HepG2 (cell line): ENCODE results near the gene RNASE13. TPM values are rescaled to one million over a fixed set of nuclear protein-coding genes. Genes with fewer than 3 reads are reported as not detected.

Experiments
- ETV6 ChIP-seq: sonication (generic); formaldehyde crosslinking; conservative IDR thresholded peaks from 2 replicates; pipeline ENCODE4 v1.4.0; 2020; ENCODE audit warnings: missing genetic modification reagents
- FOXC1 ChIP-seq: sonication (generic); formaldehyde crosslinking; IDR thresholded peaks from 2 replicates; pipeline ENCODE4 v1.8.0; 2022; ENCODE audit warnings: mild to moderate bottlenecking, missing genetic modification reagents, borderline replicate concordance
- FOXK2 ChIP-seq: fragments of 450-650 bp; IDR thresholded peaks from 2 replicates; pipeline ENCODE4 v1.6.1; 2016
- HOXA9 ChIP-seq: sonication (generic); formaldehyde crosslinking; IDR thresholded peaks from 2 replicates; pipeline ENCODE4 v1.8.1; 2022; ENCODE audit warnings: missing genetic modification reagents, mild to moderate bottlenecking, moderate library complexity, borderline replicate concordance
- KMT2A ChIP-seq: sonication (generic); formaldehyde crosslinking; IDR thresholded peaks from 2 replicates; pipeline ENCODE4 v1.4.0; 2020; ENCODE audit warnings: missing genetic modification reagents
- MAF1 ChIP-seq: sonication (generic); formaldehyde crosslinking; IDR thresholded peaks from 2 replicates; pipeline ENCODE4 v1.5.0; 2020; ENCODE audit warnings: missing genetic modification reagents, borderline replicate concordance
- MYNN ChIP-seq: sonication (generic); formaldehyde crosslinking; IDR thresholded peaks from 2 replicates; pipeline ENCODE4 v1.4.0; 2020; ENCODE audit warnings: mild to moderate bottlenecking, low read depth, missing genetic modification reagents
- TAF1 ChIP-seq: sonication (generic); formaldehyde crosslinking; IDR thresholded peaks from 2 replicates; pipeline ENCODE4 v1.4.0; 2020; ENCODE audit warnings: missing genetic modification reagents
- ZBTB3 ChIP-seq: sonication (generic); formaldehyde crosslinking; IDR thresholded peaks from 2 replicates; pipeline ENCODE4 v1.4.0; 2020; ENCODE audit warnings: low read depth, mild to moderate bottlenecking, moderate library complexity, missing genetic modification reagents, borderline replicate concordance
- ZNF34 ChIP-seq: sonication (generic); formaldehyde crosslinking; IDR thresholded peaks from 2 replicates; pipeline ENCODE4 v1.4.0; 2020; ENCODE audit warnings: mild to moderate bottlenecking, missing genetic modification reagents, borderline replicate concordance
- polyA plus RNA-seq, 8 experiments: library from polyadenylated mRNA; depleted of rRNA in 3 of 8; stranded (reverse) in 7 of 8; unstranded in 1 of 8; fragments of >200 nt; fragmentation: Illumina TruSeq in 4 of 8; extraction: Trizol in 4 of 8; gene quantifications; 2 replicates each; pipeline versions ENCODE4 v1.2.1 to v1.2.3, GENCODE V29; 2011 to 2016; ENCODE audit warnings: low read depth in 4 of 8, missing spikeins in 1 of 8, mixed read lengths in 1 of 8; ENCODE audit not compliant: insufficient read depth in 1 of 8
- total RNA-seq, 5 experiments: library from RNA; depleted of rRNA; stranded (reverse); fragments of >200 nt; fragmentation: Illumina TruSeq; extraction: Trizol; gene quantifications; 2 replicates each; pipeline ENCODE4 v1.2.3, GENCODE V29; 2016; ENCODE audit warnings: low read depth in 1 of 5
- TF ChIP-seq, protein P1 (sequence below): IDR thresholded peaks from 2 replicates; pipeline ENCODE4 v1.6.1; 2016
- TF ChIP-seq, protein P2 (sequence below): sonication (generic); formaldehyde crosslinking; conservative IDR thresholded peaks from 2 replicates; pipeline ENCODE4 v1.8.1; 2023; ENCODE audit warnings: missing genetic modification reagents
- TF ChIP-seq, protein P3 (sequence below): sonication (generic); formaldehyde crosslinking; IDR thresholded peaks from 2 replicates; pipeline ENCODE4 v1.9.0; 2021; ENCODE audit warnings: missing genetic modification reagents, borderline replicate concordance
- TF ChIP-seq, protein P4 (sequence below): sonication (generic); formaldehyde crosslinking; IDR thresholded peaks from 2 replicates; pipeline ENCODE4 v1.4.0; 2020; ENCODE audit warnings: missing genetic modification reagents, borderline replicate concordance
- TF ChIP-seq, protein P5 (sequence below): IDR thresholded peaks from 2 replicates; pipeline ENCODE4 v1.6.1; 2012; ENCODE audit warnings: low read length, improper control_type of control experiment

Gene RNASE13
- total and polyA plus RNA-seq, 2 of the 13 experiments (the other 11 are each of a cell fraction or from before 2014, with no cell fraction given) = 1.0 TPM; not detected in 1

DNA sequence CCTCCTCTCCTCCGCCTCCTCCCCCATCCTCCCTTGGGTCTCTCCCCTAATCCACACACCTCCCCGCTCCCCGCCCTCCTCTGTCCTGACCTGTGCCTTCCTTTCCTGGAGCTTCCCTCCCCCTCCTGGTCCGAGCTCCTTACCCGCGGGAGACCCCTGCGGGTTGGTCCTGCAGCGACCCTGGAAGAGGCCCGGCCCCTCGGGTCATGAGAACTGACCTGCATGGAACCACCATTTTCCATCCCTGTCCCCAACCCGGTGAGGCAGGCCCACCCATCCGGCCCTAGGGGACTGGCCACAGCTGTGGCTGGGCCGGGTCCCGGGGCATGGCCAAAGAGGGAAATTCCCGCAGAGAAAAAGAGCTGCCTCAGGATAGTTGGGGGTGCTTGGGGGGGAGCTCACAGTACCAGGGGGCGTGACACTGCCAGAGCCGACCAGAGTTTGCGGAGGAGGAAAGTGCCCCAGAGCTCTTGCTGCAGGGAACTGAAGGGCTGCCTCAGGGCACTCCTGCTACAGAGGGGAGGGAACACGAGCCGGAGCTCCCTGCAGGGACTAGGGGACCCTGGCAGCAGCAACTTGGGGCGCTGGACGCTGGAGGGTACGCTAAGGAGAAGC is 36.1 kb upstream of the RNASE13 start (continued):
- TF ChIP-seq, protein P1, sequence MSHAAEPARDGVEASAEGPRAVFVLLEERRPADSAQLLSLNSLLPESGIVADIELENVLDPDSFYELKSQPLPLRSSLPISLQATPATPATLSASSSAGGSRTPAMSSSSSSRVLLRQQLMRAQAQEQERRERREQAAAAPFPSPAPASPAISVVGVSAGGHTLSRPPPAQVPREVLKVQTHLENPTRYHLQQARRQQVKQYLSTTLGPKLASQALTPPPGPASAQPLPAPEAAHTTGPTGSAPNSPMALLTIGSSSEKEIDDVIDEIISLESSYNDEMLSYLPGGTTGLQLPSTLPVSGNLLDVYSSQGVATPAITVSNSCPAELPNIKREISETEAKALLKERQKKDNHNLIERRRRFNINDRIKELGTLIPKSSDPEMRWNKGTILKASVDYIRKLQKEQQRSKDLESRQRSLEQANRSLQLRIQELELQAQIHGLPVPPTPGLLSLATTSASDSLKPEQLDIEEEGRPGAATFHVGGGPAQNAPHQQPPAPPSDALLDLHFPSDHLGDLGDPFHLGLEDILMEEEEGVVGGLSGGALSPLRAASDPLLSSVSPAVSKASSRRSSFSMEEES (CRISPR knock-in tag) = no peak
- TF ChIP-seq HOXA9 (no peak), FOXC1 (no peak), ZBTB3 (no peak), MYNN (CRISPR knock-in tag) (no peak), KMT2A (no peak), TAF1 (CRISPR knock-in tag) (no peak), MAF1 (CRISPR knock-in tag) (peak; percentile 34; the same call in 1 of the 2 replicates), ZNF34 (no peak), FOXK2 (no peak), ETV6 (no peak)
- TF ChIP-seq, protein P2, sequence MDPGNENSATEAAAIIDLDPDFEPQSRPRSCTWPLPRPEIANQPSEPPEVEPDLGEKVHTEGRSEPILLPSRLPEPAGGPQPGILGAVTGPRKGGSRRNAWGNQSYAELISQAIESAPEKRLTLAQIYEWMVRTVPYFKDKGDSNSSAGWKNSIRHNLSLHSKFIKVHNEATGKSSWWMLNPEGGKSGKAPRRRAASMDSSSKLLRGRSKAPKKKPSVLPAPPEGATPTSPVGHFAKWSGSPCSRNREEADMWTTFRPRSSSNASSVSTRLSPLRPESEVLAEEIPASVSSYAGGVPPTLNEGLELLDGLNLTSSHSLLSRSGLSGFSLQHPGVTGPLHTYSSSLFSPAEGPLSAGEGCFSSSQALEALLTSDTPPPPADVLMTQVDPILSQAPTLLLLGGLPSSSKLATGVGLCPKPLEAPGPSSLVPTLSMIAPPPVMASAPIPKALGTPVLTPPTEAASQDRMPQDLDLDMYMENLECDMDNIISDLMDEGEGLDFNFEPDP (CRISPR knock-in tag) = no peak
- TF ChIP-seq, protein P3, sequence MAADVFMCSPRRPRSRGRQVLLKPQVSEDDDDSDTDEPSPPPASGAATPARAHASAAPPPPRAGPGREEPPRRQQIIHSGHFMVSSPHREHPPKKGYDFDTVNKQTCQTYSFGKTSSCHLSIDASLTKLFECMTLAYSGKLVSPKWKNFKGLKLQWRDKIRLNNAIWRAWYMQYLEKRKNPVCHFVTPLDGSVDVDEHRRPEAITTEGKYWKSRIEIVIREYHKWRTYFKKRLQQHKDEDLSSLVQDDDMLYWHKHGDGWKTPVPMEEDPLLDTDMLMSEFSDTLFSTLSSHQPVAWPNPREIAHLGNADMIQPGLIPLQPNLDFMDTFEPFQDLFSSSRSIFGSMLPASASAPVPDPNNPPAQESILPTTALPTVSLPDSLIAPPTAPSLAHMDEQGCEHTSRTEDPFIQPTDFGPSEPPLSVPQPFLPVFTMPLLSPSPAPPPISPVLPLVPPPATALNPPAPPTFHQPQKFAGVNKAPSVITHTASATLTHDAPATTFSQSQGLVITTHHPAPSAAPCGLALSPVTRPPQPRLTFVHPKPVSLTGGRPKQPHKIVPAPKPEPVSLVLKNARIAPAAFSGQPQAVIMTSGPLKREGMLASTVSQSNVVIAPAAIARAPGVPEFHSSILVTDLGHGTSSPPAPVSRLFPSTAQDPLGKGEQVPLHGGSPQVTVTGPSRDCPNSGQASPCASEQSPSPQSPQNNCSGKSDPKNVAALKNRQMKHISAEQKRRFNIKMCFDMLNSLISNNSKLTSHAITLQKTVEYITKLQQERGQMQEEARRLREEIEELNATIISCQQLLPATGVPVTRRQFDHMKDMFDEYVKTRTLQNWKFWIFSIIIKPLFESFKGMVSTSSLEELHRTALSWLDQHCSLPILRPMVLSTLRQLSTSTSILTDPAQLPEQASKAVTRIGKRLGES (CRISPR knock-in tag) = no peak
- TF ChIP-seq, protein P4, sequence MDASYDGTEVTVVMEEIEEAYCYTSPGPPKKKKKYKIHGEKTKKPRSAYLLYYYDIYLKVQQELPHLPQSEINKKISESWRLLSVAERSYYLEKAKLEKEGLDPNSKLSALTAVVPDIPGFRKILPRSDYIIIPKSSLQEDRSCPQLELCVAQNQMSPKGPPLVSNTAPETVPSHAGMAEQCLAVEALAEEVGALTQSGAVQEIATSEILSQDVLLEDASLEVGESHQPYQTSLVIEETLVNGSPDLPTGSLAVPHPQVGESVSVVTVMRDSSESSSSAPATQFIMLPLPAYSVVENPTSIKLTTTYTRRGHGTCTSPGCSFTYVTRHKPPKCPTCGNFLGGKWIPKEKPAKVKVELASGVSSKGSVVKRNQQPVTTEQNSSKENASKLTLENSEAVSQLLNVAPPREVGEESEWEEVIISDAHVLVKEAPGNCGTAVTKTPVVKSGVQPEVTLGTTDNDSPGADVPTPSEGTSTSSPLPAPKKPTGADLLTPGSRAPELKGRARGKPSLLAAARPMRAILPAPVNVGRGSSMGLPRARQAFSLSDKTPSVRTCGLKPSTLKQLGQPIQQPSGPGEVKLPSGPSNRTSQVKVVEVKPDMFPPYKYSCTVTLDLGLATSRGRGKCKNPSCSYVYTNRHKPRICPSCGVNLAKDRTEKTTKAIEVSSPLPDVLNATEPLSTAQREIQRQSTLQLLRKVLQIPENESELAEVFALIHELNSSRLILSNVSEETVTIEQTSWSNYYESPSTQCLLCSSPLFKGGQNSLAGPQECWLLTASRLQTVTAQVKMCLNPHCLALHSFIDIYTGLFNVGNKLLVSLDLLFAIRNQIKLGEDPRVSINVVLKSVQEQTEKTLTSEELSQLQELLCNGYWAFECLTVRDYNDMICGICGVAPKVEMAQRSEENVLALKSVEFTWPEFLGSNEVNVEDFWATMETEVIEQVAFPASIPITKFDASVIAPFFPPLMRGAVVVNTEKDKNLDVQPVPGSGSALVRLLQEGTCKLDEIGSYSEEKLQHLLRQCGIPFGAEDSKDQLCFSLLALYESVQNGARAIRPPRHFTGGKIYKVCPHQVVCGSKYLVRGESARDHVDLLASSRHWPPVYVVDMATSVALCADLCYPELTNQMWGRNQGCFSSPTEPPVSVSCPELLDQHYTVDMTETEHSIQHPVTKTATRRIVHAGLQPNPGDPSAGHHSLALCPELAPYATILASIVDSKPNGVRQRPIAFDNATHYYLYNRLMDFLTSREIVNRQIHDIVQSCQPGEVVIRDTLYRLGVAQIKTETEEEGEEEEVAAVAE (CRISPR knock-in tag) = no peak
- TF ChIP-seq, protein P5, sequence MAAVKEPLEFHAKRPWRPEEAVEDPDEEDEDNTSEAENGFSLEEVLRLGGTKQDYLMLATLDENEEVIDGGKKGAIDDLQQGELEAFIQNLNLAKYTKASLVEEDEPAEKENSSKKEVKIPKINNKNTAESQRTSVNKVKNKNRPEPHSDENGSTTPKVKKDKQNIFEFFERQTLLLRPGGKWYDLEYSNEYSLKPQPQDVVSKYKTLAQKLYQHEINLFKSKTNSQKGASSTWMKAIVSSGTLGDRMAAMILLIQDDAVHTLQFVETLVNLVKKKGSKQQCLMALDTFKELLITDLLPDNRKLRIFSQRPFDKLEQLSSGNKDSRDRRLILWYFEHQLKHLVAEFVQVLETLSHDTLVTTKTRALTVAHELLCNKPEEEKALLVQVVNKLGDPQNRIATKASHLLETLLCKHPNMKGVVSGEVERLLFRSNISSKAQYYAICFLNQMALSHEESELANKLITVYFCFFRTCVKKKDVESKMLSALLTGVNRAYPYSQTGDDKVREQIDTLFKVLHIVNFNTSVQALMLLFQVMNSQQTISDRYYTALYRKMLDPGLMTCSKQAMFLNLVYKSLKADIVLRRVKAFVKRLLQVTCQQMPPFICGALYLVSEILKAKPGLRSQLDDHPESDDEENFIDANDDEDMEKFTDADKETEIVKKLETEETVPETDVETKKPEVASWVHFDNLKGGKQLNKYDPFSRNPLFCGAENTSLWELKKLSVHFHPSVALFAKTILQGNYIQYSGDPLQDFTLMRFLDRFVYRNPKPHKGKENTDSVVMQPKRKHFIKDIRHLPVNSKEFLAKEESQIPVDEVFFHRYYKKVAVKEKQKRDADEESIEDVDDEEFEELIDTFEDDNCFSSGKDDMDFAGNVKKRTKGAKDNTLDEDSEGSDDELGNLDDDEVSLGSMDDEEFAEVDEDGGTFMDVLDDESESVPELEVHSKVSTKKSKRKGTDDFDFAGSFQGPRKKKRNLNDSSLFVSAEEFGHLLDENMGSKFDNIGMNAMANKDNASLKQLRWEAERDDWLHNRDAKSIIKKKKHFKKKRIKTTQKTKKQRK = no peak
